Middle frontal gyrus (tissue), 1 donor: ENCODE results near the gene PFDN6.
"Not testable (repeated sequence)": the region's sequence is repeated elsewhere in the genome, so short reads cannot be mapped to it uniquely, and the experiment has no call there.

Experiments
- DNase-seq: peaks from one replicate; pipeline ENCODE4 v3.0.0-alpha.2; 2015; ENCODE audit warnings: low spot score; ENCODE audit errors: extremely low spot score

The PFDN6 gene

GRCh38 chr6:33288921-33289783 is at the start of gene PFDN6, which contains the start of gene WDR46:
PFDN6 (plus strand) TSS chr6:33289601; CDS start chr6:33289857, 256 bp downstream.
WDR46 (minus strand) TSS chr6:33289239; CDS start chr6:33289170, 69 bp downstream.
- peak; percentile 93 for DNase-seq

- DNase-seq, result no peak
These were observed 47.4 kb upstream of the PFDN6 start for GRCh38 chr6:33241968-33242367.

GRCh38 chr6:33243476-33243875 is 45.9 kb upstream of the PFDN6 start:
- DNase-seq, result no peak

GRCh38 chr6:33247977-33248642 is 41.3 kb upstream of the PFDN6 start:
- DNase-seq, result peak; percentile 71

GRCh38 chr6:33248643-33248931 is 40.8 kb upstream of the PFDN6 start:
- no peak for DNase-seq

GRCh38 chr6:33248932-33249731 is 40.3 kb upstream of the PFDN6 start:
- peak; percentile 97 for DNase-seq

GRCh38 chr6:33249732-33250630 is 39.4 kb upstream of the PFDN6 start:
- DNase-seq, result no peak

GRCh38 chr6:33250731-33251130 is 38.7 kb upstream of the PFDN6 start:
- DNase-seq, result no peak

- no peak for DNase-seq
These were observed 37.9 kb upstream of the PFDN6 start for GRCh38 chr6:33251395-33252012.

GRCh38 chr6:33252759-33253158 is 36.6 kb upstream of the PFDN6 start:
- DNase-seq, result no peak

GRCh38 chr6:33254591-33254990 is 34.8 kb upstream of the PFDN6 start:
- no peak for DNase-seq

GRCh38 chr6:33259032-33259431 is 30.4 kb upstream of the PFDN6 start:
- no peak for DNase-seq

GRCh38 chr6:33262490-33262889 is 26.9 kb upstream of the PFDN6 start:
- DNase-seq, result not testable (repeated sequence)

GRCh38 chr6:33264015-33264414 is 25.4 kb upstream of the PFDN6 start:
- DNase-seq, result no peak

GRCh38 chr6:33271117-33271467 is 18.3 kb upstream of the PFDN6 start:
- no peak for DNase-seq

GRCh38 chr6:33271468-33272274 is 17.7 kb upstream of the PFDN6 start, which contains the start of the genes RPS18 and VPS52:
RPS18 (plus strand) TSS chr6:33272075; CDS start chr6:33272120, 45 bp downstream.
VPS52 (minus strand) TSS chr6:33271876; CDS start chr6:33271675, 201 bp downstream.
- DNase-seq, result peak; percentile 99

- DNase-seq, result no peak
These were observed 16.9 kb upstream of the PFDN6 start for GRCh38 chr6:33272275-33273128.

- DNase-seq, result no peak
These were observed 16.1 kb upstream of the PFDN6 start for GRCh38 chr6:33273129-33273923.
